Lung (tissue), 12 donors: ENCODE data around the gene HNRNPAB. TPM values are rescaled to one million over a fixed set of nuclear protein-coding genes. Genes with fewer than 3 reads are reported as not detected.

Experiments
- ATAC-seq: fragments of 200-7000 bp; cut with Tn5 transposase; one replicate; pipeline ENCODE4 v1.9.1; 2020; ENCODE audit warnings: moderate number of reproducible peaks; ENCODE audit not compliant: insufficient read depth, low FRiP score
- DNase-seq, 3 donors: peaks; one replicate each; pipeline ENCODE4 v3.0.0-alpha.2; 2013 to 2017
- H3K27ac ChIP-seq, 2 donors: one replicate each; pipeline ENCODE4 v1.5.1; 2013; ENCODE audit warnings: mild to moderate bottlenecking in 2 of 2, moderate library complexity in 2 of 2, control low read depth in 1 of 2, inconsistent platforms in 1 of 2, low read depth in 1 of 2, low read length in 1 of 2
- H3K27me3 ChIP-seq, 3 donors: one replicate each; pipeline ENCODE4 v1.5.1; 2013; ENCODE audit warnings: low read length in 2 of 3; ENCODE audit not compliant: control insufficient read depth in 3 of 3, insufficient read depth in 3 of 3
- H3K36me3 ChIP-seq, 4 donors: one replicate each; pipeline ENCODE4 v1.5.1; 2013; ENCODE audit warnings: low read length in 4 of 4, mild to moderate bottlenecking in 1 of 4, moderate library complexity in 1 of 4; ENCODE audit not compliant: control insufficient read depth in 4 of 4, insufficient read depth in 4 of 4
- H3K4me1 ChIP-seq, 5 donors: one replicate each; pipeline ENCODE4 v1.5.1; 2013; ENCODE audit warnings: low read length in 5 of 5, mild to moderate bottlenecking in 2 of 5, moderate library complexity in 1 of 5; ENCODE audit not compliant: control insufficient read depth in 5 of 5, insufficient read depth in 5 of 5
- H3K4me3 ChIP-seq: one replicate; pipeline ENCODE4 v1.5.1; 2013; ENCODE audit warnings: mild to moderate bottlenecking, control low read depth, moderate library complexity
- H3K9ac ChIP-seq, 2 donors: one replicate each; pipeline ENCODE4 v1.5.1; 2013; ENCODE audit warnings: low read length in 2 of 2, control low read depth in 1 of 2; ENCODE audit not compliant: insufficient read depth in 1 of 2
- H3K9me3 ChIP-seq, 4 donors: one replicate each; pipeline ENCODE4 v1.5.1; 2013; ENCODE audit warnings: low read length in 3 of 4, mild to moderate bottlenecking in 1 of 4, moderate library complexity in 1 of 4; ENCODE audit not compliant: control insufficient read depth in 4 of 4, insufficient read depth in 3 of 4
- CTCF ChIP-seq: IDR thresholded peaks from 2 replicates; pipeline ENCODE4 v1.5.1; 2012; ENCODE audit warnings: mild to moderate bottlenecking; ENCODE audit errors: control extremely low read depth, extremely low read depth
- WGBS, 2 donors: extraction: QIAGEN DNeasy Blood & Tissue Kit; methylation state at CpG; one replicate each; pipeline ENCODE4 v1.1.7; 2013; 5-methylcytosine and 5-hydroxymethylcytosine counted together
- polyA plus RNA-seq, 2 donors: library from polyadenylated mRNA; stranded (reverse); fragments of 200-250 nt; gene quantifications; one replicate each; pipeline ENCODE4 v1.2.1, GENCODE V29; 2013
- total RNA-seq, 2 donors: library from RNA; depleted of rRNA in 1 of 2; stranded (reverse); fragments of >200 nt in 1 of 2; gene quantifications; one replicate each; pipeline ENCODE4 v1.2.1, GENCODE V29; 2014 to 2021
- donor health status: control.
- donor health status: control.
- donor health status: Bipolar disorder and iron deficiency.
- donor health status: healthy.
- donor health status: DM: yes; HTN: yes; CAD: no.

The HNRNPAB gene
- total and polyA plus RNA-seq, 4 donors, result 35.9 to 168 (median 131) TPM

DNA sequence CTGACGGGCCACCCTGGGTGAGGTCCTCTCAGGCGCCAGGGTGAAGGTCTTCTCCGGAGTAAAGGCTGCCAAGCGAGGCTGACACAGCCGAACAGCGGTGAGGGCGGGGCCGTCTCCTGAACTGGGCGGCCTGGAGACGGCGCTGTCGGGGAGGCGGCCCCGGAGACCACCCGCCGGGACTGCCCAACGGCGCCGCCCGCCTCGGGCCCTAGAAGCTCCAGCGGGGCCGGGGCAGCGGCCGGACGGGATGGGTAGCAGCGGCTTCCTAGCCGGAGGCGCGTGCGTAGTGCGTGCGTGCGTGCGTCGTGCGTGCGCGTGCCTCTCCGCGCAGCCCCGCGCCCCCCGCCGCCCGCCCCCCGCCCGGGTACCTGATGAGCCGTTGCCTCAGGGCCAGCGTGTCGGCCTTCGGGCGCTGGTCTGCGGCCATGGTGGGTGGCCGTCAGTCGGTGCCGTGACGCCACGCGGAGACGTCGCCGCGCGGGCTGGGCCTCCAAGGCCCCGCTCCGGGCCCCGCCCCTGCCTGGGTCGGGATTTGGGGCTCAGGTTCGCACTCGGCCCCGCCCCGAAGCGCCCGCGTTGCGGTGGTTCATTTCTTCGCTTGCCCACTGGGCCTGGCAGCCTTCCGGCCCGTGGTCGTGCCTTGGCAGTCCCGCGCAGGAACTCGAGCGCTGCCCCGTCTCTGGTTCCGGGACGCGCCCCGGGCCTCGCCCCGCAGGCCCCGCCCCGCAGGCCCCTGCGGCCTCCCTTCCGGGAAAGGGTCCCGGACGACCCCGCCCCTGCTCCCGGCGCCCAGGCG lies 28.0 kb downstream of the HNRNPAB start, which contains the start of gene PHYKPL:
TSS of gene PHYKPL (minus strand) at position 679 of the 796 bp plus-strand sequence. CDS start at position 427, 252 bp downstream.
- 0% methylated on average over 79 to 102 of the region's 102 CpGs for WGBS, 2 donors
- Histone ChIP-seq H3K27me3 (no peaks in the 10 kb centered on the region), H3K36me3 (peaks cover 6 to 37% (median 26%) of the 10 kb centered on the region in 4 donors), H3K4me1 (peaks cover 0 to 31% (median 14%) of the 10 kb centered on the region in 5 donors), H3K4me3 (peak within 1 kb of the TSS; percentile 88), H3K9me3 (peaks cover 0 to 5% (median 0%) of the 10 kb centered on the region in 4 donors), H3K27ac (peak within 1 kb of the TSS; percentile 98), H3K9ac (peak within 1 kb of the TSS; percentile 61 to 75)
- no peak for TF ChIP-seq CTCF
- DNase-seq, result peak; percentile 78 to 82 (median 79)
- ATAC-seq, result peak; percentile 76

DNA sequence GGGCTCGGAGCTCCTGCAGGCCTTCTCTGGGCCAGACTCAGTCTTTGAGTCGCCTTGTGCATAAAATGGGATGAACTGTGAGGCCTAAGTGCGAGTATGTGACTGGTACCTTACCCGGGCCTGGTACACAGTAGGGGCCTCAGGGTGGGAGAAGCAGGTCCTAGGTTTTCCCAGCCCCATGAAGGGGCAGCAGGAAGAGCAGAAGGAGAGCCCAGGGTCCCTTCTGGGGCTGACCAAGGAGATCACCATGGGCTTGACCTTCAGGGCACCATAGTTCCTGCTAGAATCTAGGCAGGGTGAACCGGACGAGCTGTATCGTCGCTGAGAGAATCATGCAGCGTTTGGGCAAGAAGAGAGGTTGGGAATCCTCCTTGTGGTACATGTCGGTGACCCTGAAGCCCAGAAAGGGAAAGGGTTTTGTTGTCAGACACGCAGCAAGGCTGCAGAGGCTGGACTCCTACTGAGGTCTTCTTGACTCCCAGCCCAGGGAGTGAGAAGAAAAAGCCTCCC lies 28.6 kb downstream of the HNRNPAB start:
- 69 to 71% methylated on average over 11 of the region's 11 CpGs for WGBS, 2 donors
- peaks cover 5 to 30% (median 21%) of the 10 kb centered on the region in 4 donors for H3K36me3 ChIP-seq
- H3K27me3 ChIP-seq, result no peaks in the 10 kb centered on the region
- H3K4me3 ChIP-seq, result peak overlapping the region; percentile 88
- peaks cover 0 to 35% (median 17%) of the 10 kb centered on the region in 5 donors for H3K4me1 ChIP-seq
- ATAC-seq (peak; percentile 2), DNase-seq (no peak)
- H3K27ac ChIP-seq, result peak overlapping the region; percentile 98
- no peak for TF ChIP-seq CTCF
- peak overlapping the region; percentile 47 to 75 for H3K9ac ChIP-seq
- no peaks in the 10 kb centered on the region for H3K9me3 ChIP-seq

DNA sequence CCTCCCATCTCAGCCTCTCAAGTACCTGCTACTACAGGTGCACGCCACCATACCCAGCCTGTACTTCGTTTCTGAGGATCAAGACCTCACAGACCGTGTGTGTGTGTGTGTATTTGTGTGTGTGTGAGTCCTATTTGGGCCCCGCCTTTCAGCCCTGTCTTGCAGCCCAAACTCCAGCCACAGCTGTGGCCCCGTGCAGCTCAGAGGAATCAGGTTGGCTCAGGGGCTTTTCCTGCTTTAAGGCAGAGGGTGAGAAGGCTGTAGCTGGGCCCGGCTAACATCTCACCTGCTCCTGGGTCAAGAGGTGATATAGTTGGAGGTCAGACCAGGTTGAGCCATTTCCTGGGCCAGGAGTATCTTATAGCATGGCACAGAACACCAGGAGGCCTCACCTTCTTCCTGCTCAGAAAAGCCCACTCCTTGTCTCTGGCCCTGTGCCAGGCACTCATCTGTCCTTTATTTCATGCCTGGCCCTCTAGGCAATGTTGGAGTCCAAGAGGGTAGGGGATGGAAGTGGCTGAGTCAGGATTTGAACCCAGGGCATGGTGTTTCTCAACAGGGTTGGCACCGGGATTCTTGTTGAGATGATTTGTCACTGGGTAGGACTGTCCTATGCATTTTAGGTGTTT lies 29.9 kb downstream of the HNRNPAB start:
- no peak for DNase-seq
- H3K9me3 ChIP-seq, result no peaks in the 10 kb centered on the region
- H3K4me1 ChIP-seq, result peaks cover 0 to 42% (median 20%) of the 10 kb centered on the region in 5 donors
- no peak overlapping the region for H3K27ac ChIP-seq
- no peaks in the 10 kb centered on the region for H3K27me3 ChIP-seq
- H3K9ac ChIP-seq, result no peak overlapping the region
- no peak for ATAC-seq
- no peak for TF ChIP-seq CTCF
- WGBS, 2 donors, result 80 to 81% methylated on average over 7 of the region's 7 CpGs
- H3K36me3 ChIP-seq, result peaks cover 5 to 20% (median 13%) of the 10 kb centered on the region in 4 donors
- H3K4me3 ChIP-seq, result no peak overlapping the region
